ENCODE results near the gene TPGS1.

The TPGS1 gene, protein sequence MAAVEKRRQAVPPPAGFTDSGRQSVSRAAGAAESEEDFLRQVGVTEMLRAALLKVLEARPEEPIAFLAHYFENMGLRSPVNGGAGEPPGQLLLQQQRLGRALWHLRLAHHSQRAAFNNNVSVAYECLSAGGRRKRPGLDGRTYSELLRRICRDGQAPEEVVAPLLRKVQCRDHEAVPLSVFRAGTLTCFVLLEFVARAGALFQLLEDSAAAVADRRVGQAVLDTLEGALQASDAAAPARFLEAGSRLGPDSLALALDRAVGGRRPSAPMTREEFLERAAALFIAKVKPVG

GRCh38 chr19:507286-508203, at the start of gene TPGS1:
Gene TPGS1 (plus strand): TSS chr19:507497. CDS start chr19:507507, 10 bp downstream.
- DNase-seq: peak; percentile 45

GRCh38 chr19:457636-458035, 49.7 kb upstream of the TPGS1 start:
- no peak for DNase-seq

GRCh38 chr19:458091-459042, 48.9 kb upstream of the TPGS1 start:
- DNase-seq: no peak

GRCh38 chr19:459724-460511, 47.4 kb upstream of the TPGS1 start:
- DNase-seq: no peak

- DNase-seq: no peak
Observed at GRCh38 chr19:460877-461720, 46.2 kb upstream of the TPGS1 start, which contains the start of gene SHC2. Gene SHC2 (minus strand): TSS chr19:461033. CDS start chr19:460996, 37 bp downstream.

DNA sequence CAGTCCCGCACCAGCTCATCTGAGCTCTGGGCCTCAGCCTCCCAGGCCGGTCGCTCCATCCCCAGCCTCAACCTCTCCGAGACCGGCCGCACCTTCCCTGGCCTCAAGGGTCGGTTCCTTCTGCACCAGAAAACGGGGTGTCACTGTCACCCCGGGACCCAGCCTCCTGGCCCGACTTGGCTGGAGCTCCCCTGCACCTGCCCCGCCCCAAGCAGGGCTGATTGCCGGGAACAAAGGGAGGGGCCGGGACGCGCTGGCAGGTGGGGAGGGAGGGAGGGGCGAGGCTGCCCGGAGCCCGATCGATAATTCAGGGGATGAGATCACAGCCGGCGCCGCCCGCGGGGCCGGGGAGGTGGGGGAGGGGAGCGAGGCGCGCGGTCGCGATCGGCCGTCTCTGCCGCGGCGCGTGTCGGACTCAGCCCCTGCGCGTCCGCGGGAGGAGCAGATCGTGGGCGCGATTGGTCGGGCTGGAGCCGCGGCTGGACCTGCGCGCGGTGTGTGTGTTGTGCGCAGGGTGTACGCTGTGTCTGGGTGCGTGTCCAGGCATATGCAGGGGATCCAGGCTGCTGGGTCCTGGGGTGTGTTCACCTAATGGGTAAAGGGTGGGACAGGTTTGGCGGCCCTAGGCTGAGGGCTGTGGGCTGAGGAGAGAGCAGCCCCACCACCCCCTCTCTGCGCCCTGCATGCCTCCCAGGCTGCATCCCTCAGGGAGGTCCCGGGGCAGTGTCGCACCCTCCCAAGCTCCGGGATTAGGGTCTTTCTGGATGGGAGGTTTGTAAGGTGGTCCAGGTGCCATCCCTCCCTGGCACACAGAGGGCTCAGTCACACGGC, 45.4 kb upstream of the TPGS1 start:
- DNase-seq: no peak

DNA sequence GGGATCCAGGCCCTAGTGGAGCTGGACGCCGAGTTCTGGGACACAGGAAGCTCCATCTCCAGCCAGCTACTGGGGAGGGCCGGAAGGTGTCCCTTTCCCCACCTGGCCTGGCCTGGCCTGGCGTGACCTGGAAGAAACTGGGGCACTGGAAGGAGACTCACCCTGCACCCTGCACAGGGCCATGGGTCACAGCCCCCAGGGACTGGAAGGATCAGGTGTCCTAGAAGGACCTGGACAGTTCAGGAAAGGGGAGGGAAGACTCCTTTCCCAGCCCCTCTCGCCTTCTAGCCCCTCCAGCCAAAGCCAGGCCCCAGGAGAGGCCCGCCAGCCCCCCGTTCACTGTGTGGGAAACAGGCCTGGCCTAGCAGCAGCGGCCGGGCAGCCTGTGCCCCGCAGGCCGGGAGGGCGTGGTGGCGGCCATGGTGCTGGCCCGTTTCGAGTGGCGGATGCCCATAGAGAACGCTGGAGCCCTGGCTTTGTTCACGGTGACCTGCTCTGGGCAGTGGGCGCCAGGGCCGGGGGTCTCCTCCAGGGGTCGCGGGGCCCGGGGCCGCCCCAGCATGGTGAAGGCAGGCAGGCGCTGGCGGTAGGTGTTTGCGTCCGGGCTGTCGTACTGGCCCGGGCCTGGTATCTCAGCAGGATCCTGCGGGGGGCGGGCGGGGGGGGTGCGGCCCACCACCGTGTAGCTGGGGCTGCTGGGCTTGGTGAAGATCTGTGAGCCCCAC, 43.7 kb upstream of the TPGS1 start:
- DNase-seq: no peak

DNA sequence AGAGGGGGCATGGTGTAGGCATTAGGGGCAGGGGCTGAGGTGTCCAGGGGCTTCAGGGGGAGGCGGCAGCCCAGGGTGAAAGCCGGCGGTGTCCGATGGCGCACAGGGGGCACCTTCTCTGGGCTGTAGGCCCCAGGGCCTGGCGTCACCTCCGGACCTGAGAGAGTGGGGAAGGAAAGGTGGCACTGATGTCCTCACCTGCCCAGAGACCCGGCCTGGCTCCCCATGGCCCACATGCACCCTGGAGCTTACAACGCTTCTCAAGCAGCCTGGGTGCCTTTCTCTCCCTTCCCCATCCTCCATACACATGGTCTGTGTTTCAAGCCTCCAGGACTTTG, 43.1 kb upstream of the TPGS1 start:
- DNase-seq: no peak

GRCh38 chr19:465056-465816, 42.1 kb upstream of the TPGS1 start:
- DNase-seq: no peak

- no peak for DNase-seq
Observed at GRCh38 chr19:467554-467953, 39.7 kb upstream of the TPGS1 start.

DNA sequence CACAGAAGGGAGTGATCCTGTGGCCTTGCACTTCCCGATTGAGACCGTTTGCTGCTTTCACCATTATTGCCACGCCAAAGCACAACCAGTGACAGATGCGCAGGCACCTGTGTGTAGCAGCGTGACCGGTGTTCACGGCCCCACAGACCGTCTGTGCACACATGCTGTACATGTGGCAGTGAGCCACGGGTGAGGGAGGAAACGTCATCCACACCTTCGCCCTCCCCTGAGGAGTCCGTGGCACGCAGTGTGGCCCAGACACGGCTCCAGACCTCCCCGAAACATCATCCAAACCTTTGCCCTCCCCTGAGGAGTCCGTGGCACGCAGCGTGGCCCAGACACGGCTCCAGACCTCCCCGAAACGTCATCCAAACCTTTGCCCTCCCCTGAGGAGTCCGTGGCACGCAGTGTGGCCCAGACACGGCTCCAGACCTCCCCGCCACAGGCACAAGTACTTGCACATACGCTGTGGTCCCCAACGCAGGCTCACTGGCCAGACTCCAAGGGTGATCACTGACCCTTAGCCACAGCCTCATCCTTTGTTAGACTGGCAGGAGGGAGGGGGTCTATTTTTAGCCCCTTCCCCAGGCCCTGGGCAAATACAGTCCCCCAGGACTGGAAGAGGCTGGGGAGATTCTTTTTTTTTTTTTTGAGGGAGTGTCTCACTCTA, 38.6 kb upstream of the TPGS1 start:
- no peak for DNase-seq

DNA sequence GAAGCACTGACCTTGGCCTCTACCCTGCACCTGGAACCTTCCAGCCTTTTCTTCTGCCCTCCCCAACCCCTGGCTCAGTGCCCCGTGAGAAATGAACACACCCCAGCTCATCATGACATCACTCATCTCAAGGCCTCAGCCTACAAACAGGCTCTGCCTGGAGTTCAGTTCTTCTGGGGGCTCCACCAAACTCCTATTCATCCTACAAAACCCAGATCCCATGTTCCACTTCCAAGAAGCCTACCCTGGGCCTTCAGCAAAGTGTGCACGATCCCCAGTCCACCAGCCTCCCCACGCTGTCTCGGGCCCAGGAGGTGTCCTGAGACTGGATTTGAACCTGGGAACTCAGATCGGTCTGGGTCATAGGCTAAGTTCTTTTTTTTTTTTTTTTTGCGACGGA, 37.5 kb upstream of the TPGS1 start:
- no peak for DNase-seq

- DNase-seq: no peak
Observed at GRCh38 chr19:470701-471100, 36.6 kb upstream of the TPGS1 start.

DNA sequence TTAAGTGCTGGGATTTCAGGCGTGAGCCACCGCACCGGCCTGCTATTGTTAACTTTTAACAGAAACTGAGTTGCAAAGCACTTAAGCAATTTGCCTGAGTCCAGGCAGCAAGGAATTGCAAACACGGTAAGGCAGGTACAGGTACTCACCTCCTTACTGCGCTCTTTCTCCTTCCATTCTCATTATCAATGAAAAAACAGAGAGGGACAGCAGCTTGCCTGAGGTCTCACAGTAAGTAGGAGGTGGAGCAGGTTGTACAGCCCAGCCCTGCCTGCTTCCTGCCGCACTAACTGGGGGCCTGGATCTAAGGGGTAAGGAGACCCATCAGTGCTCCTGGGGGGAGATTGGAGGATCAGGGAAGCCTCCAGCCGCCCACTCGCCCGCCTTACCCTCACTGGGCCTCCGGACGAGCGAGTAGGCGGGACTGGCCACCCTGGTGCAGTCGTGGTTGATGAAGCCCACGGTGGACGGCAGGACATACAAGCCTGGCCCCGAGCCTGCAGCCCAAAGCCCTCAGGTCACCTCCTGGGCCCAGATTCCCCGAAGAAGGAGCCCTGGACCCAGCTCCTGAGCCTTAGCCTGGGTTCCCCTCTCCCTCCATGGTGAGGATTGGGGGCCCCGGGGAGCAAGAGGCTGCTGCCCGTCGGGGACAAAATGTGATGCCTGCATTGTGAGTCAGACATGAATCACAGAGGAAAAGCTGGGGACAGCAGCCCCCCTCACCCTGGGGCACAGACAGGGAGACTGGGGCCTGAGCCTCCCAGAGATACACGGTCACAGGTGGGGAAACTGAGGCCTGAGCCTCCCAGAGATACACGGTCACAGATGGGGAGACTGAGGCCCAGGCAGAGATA, 35.1 kb upstream of the TPGS1 start:
- no peak for DNase-seq

DNA sequence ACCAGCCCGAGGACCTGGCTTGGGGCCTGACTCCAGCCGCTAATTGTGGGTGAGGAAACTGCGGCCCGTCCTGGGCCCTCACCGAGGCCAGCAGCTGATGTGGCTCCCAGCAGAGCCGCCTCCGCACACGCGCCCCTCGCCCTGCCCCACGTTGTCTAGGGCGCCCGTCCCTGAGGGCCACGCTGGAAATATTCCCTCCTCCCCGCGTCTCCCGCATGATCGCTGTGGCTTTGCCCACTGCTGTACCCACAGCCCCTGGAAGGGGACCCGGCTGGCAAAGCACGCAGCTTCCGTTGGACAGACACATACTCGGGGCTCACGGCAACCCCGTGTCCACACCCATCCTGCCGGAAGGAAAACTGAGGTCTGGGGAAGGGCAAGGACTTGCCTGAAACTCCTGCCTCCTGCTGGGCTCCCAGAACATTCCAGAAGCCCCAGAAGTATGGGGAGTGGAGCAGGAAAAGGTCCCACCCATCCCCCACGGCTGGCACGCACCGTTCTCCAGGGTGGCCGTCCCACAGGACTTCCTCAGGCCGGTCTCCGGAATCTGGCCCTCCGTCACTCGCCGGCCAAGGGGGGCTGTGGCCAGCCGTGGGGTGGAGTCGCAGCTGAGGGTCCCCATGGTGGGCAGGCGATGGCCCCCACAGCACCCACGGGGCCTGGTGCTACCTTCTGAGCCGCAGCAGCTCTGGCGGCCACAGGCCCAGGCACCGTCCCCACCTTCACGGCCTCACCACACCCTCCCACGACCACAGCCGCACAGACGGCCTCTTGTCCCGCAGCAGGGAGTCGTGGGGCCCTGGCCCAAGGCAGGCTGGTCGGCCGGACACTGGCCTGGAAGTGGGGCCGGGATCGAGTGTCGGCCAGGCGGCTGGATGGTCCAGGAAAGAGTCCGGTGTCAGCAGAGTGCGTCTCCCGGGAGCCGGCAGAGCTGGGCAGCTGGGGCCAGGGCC, 32.9 kb upstream of the TPGS1 start:
- DNase-seq: no peak

- DNase-seq: no peak
Observed at GRCh38 chr19:475360-475759, 31.9 kb upstream of the TPGS1 start.
